Activated T-cell treated with anti-CD3 and anti-CD28 coated beads, Interleukin-2, amount 50 U/mL, for 1 hour (primary cell): ENCODE measurements around the gene ABHD15.
A peak's percentile ranks its signal among the peaks of the same experiment; 100 is the strongest.

Experiments used
- DNase-seq: peaks from one replicate; pipeline ENCODE4 v3.0.0-alpha.2; 2020

The ABHD15 gene

DNA sequence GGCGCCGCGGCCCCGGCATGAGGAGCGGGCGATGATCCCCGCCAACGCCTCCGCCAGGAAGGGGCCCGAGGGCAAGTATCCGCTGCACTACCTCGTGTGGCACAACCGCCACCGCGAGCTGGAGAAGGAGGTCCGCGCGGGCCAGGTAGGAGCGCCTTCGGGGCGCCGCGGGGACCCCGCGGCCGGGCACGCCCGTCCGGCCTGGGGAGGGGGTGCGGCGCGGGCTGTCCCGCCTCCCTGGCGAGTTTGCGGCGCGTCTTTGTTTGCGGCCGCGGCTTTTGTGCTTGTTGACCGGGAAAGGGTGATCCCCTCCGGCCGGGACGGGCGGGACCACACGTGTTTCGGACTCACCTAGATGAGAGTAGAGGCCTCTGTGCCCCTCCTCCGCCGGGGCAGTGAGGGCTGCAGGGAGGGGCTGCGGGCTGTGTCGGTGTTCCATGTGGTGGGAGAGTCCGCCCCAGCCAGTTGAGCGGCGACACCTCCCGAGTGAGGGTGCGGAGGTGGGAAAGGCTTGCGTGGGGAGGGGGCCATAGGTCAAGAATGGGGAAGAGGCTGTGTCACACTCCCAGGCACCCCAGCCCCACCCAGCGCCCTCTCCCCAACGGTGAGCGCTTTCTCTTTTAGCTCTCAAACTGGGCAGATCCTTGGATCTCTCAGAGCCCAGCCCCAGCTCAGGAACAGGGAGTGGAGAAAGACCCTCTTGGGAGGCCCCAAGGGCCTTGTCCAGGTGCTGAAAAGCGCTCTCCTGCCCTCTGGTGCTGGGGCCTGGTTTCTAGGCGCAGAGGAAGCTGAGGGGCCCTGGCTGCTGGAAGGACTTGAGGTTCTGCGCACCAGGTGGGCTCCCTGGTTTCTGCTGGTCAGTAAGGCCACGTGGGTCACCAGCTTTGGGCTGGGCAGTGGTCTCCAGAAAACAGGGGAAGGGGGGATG is 27.0 kb upstream of the ABHD15 start:
- DNase-seq, result peak; percentile 47

DNA sequence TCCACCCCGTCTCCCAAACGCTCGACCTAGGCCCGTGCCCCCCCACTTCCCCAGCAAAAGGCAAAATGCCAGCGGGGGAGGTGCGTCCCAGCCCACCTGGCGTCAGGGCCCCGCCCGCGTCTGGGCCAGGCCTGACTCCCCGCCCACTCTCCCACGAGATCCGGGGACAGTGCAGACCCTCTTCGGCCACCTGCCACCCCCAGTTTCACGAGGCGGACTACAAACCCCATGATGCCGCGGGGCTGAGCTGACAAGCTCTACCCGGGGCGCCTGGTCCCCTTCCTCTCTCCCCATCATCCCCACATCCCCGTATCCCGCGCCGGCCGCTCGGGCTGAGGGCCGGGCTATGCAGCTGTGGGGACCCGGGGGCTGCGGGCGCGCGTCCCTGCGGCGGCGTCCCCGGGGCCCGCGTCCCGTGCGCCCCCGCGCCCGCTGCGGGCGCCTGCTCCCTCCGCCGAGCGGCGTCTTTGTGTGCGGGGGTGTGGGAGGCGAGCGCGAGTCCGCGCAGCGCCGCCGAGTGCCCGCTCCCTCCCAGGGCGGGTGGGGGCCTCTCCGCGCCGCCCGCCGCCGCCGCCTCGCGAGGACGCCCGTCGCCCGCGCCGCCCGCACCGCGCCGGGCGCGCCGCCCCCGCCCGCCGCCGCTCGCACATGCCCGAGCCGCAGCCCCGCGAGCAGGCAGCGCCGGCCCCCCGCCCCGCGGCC is 26.2 kb upstream of the ABHD15 start, which contains the start of gene ANKRD13B:
ANKRD13B (plus strand) TSS at position 283 of the 702 bp plus-strand sequence. CDS start 490 bp downstream, outside the sequence.
- peak; percentile 56 for DNase-seq

DNA sequence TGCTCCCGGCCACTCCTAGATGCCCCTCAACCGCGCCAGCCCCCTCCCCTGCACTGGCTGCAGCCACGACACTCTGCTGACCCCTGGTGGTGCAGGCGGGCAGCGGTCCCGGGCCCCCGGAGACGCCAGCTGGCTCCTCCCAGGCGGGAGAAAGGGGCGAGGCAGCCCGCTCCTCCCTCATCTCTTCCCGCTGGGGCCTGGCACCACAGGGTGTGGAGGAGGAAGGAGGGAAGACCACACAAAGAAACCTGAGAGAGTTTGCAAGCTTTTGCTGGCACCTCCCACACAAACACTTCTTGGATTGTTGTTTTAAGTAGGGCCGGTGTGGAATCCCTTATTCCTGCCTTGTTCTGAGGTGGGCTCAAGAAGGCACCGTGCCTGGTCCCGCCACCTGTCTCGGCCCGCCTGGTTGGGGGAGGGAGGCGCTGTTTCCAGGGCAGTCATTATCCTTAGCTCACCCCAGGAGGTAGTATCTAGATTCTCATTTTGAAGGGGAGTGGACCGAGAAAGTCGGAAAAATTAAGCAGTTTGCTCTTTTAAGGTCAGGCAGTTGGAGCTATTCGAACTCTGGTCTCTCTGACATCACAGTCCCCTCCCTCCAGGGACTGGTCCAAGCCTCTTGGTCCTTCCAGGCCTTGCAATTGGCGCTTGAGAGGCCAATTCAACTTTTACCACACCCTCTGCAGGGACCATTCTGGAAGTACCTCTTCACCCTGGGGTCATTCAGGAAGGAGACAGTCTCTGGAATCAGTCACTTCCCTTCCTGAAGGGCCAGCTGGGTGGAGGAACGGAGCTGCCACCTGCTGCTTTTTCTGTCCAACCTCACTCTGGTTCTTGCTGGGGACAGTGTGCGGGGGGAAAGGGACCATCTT is 25.1 kb upstream of the ABHD15 start:
- DNase-seq, result peak; percentile 83

DNA sequence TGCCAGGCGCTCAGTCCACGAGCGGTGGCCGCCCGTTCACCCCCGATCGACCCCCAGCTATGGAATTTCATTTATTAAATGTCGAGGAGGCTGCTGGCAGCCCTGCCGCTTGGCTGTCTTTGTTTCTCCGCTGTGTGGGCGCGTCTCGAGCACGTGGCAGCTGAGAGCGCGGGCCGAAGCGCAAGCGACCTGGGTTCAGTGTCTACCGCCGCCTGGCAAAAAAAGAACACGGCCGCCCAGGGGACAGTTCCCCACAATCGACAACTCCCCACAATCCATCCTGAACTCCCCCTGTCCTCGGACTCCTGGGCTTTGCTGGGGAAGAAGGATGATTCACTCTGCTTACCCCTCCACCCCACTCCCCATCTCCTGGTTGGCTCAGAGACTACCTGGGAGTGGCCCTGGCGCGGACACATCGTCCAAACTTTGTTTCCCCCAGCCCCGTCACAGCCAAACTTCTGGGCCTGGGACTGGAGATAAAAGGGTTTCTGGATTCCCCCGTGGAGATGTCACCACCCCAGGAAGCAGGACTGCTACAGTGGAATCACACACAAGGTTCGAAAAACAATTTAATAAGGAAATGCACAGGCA is 24.4 kb upstream of the ABHD15 start:
- DNase-seq, result no peak

DNA sequence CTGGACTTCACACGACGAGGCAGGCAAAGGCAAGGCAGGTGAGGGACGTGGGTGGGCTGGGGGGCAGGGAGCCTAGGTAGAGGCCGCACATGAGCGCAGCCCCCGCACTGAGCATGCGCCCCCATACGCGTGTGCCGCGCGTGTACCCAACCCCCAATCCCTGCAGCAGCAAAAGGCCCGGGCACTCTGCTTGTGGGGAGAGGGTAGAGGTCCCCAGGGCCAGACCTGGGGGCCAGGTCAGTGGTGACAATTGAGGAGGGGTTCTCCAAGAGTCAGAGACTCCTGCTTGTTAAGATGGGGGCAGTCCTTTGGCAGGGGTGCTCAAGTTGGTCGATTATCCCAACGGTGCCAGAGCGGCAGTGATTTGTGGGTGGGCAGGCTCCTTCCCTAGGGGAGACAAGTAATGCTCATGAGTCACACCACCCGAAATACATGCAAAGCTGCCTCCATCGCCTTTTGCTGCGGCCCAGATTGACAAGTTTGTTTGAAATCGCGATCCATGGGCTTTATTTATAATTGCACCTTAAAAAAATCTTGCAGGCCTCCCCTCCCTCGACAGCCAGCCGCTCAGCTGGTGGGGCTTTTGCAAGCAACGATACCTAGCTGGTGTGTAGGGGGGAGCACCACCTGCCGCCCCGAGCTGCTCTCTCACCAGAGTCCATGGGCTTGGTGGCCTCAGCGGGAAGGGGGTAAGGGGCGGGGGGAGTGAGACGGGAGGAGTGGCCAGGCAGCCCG is 23.7 kb upstream of the ABHD15 start:
- peak; percentile 45 for DNase-seq

DNA sequence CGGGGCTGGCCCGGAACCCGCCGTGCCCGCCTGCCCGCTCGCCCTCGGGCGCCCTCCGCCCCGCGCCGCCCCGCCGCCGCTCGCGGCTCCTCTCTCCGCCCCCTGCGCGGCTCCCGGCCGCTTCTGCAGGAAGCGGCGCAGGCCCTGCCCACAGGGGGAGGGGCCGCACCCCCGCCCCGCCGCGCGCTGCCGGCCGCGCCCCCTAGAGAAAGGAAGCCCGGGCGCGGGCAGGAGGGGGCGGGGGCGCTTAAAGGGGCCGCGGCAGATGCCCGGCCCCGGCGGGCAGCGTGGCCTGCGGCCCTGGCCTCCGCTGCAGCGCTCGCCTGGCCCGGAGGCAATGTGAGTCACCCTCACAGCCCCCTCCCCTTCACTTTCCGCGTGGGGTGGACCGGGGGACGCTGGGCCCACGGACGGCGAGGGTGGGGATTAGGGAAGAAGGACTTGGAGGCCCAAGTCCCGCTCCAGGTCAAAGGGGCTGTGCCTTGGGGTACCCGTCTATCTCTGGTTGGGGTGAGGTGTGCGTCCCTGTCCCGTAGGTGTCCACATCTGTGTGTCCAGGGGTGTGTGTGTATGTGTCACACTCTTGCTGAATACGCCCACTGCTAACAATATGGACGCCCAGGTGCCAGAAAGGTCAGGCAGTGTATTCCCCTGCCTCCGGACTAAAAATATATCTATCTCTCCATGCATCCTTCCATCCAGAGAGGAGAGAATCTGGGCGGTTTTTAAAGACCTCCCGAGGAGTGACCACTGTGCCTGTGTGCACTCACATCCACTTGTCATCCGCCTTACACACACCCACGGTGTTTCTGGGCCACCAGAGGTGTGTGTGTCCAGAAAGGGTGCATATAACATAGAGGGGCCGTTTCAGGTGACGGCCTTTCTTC is 22.9 kb upstream of the ABHD15 start, which contains the start of gene GIT1:
GIT1 (minus strand) TSS at position 125 of the 887 bp plus-strand sequence. CDS start 270 bp downstream, outside the sequence.
- peak; percentile 86 for DNase-seq

DNA sequence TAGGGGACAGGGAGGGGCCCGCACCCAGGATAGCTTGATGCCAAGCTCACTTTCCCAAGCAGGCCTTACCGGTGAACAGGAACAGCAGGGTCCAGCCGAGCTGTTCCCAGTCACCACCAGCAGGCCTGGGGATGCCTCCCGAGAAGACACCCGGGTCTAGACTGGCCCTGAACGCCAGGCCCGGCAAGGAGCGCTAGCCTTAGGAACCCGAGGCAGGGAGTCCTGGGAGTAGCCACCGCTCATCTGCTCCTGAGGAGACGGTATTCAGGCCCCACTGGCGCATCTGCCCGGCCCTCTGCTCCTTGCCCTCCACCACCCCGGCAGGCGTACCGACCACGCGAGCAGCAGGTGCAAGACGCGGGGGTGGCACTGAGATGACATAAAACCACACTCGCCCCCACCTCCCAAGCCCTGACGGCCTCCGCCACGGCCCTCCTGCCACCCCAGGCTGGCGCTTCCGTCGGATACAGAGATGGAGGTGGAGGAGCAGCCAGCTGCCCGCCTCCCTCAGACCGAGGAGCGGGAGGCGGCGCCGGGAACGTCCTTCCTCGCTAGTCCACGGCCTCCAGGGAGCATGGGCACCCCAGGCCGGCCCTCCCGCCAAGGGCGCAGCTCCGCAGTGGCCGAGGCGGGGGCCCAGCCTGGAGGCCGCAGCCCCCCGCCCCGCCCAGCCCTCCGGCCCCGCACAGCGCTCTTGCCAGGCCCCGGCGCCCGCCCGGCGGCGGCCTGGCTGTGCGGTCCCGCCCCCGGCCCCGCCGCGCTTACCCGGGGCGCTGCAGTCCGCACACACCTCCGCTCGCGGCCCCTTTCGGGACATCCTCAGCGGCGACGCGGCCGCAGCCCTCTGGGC is 21.9 kb upstream of the ABHD15 start:
- DNase-seq, result peak; percentile 57

DNA sequence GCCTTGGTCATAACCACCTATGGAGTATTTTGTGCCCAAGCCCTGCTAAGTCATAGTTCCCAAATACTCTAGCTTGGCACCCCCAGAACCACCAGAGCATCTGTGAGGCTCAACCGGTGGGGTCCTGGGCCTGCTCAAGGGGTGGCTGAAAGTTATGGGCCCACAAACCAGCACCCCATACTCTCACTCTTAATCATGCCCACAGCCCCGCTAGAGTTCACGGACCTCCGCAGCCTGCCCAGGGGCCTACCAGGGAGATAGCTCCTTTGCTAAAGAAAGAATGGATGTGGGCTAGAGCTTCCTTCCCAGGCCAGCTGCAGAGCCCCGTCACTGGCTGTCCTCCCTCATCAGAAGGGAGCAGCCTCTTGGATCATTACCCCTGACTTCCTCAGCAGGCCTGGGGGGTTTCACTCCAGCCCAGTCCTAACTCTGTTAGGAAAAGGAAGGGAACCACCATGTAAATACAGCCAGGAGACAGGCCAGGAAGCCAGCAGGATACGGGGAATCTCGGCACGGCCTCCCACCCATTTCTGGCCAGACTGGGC is 21.3 kb upstream of the ABHD15 start:
- no peak for DNase-seq

DNA sequence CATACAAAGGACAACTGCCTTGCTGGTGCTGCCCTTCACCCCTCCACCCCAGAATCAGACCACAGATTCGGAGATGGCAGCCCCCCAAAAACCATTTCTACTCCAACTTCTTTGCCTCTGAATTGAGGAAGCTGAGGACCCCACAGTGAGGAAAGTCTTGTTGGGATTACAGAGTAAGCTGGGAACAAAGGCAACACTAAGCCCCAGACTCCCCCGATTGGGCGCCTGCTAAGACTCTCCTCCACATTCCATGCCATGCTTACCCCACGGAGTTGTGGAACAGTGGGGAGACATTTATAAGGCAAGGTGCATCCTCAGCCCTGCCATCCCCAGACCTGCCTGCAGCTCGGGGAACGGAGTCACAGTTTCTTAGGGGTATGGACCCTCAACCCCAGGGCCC is 20.8 kb upstream of the ABHD15 start:
- DNase-seq, result no peak

DNA sequence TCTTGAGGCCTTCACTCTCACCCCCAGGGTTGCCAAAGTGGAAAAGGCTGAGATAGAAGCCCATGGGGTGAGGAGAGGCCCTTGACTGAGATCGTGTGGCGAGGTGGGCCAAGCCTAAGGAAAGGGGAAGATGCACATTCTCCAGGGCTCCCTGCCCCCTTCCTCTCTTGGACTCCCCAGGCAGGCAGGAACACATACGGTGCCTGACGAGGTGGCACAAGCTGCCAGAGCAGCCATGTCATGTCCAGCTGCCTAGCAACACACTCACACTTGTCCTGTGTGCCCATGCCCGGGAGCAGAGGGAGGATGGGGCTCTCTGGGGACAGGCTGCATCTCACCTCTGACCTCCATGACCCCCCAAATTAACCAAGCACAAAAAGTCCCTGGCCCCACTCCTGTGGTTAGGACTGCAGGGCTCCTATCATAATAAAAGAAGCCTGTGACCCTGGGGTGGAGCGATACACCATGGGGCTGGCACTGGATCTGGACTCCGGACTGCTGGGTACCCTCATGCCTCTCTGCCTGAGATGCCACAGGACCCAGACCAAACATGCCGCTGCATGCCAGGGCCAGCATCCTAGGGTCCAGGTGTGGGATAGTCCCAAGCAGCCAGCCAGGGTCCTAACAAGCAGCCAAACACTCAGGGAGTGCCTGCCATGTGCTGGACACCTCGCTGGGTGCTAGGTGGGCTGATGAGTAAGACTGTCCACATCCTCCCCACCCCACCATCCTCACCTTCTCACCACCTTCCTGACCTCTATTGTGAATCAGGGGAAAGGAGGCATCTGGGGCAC is 20.0 kb upstream of the ABHD15 start:
- DNase-seq, result peak; percentile 14

DNA sequence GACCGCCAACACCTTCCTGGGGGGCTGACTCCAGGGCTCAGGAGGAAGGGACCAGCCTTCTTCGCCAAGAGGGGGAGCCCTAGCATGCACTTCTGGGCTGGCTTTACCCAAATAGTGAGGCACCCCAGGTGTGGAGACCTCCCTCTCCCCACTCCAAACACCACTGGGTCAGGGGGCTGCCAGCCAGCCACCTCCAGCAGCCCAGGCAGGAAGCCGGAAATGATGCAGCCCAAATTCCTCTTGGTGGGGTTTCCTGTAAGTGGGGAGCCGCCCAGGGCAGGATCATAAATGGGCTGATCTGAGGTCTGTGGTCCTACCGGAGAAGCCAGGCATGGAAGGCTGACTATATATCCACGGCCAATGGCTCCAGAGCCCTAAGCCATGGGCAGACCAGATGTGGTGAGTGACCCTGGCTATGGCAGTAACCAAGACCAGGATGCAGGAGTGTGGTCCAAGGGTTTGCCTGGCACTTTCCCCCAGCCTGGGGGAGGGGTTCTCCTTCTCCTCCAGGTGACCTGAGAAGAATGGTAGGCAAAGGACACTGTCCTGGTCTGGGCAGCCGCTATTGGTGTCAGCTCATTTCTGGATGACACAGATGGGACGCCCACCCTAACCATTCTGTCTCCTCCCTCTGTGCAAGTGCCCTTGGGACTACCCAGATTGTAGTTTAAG is 18.4 kb upstream of the ABHD15 start:
- peak; percentile 50 for DNase-seq

DNA sequence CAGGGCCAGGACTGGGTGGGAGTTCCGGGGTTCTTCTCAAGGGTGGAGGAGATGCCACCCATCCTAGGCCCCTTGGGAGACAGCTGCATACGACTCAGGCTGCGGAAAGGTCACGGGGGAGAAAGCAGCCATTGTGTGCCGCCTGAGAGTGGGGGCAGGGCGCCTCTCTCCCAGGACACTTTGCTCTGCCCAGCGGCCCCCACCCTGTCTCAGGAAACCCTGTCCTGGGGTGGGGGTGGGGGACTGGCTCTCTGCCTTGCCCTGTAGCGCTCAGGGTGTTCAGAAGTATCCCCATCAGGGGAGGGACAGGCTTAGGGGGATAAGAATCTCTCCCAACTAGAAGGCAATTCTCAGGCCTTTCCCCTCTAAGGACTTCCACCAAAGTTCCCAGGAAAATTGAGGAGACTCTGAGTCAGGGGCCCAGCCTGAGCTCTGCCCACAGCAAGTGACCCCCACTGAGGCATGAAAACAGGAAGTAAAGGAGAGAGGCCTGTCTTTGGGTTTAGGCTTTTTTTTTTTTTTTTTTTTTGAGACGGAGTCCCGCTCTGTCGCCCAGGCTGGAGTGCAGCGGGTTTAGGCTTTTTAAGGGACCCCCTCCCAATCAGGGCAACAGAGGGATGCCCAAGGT is 17.7 kb upstream of the ABHD15 start:
- peak; percentile 17 for DNase-seq

DNA sequence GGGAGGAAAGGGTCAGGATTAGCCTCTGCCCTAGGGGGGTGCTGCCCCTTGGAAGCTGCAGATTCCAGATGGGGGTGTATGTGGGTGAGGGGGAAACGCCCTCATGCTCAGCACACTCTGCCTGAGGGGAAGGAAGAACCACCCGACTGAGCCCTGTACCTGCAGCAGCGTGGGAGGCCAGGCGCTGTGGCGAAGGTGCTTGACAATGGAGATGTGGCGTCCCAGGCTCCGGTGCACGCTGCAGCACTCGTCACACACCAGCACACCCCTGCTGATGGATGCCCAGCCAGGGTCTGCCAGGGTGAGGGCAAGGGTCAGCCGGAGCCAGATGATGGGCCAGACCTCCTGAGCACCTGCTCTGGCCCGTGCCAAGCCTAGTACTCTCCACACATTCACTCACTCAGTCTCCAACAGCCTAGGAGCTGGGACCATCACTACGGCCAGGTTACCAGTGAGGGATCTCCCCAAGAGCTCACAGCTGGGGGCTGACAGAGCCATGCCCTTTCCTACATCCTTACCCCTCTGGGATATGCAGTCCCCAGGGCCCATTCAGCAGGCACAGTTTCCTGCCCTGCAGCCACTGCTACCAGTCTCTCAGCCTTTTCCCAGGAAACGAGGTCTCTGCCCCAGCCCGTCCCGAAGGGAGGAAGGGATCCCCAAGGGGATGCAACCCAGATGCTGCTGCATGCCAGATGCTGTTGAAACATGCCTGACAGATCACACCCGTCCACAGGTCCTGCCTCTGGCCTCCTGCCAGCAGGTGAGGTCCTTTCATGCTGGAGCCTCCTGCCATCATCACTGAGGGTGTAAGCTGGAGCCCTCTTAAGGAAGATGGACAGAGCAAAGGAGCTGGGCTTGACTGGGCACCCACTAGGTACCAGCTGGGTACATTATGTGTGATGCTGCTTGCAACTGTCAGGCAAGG is 16.7 kb upstream of the ABHD15 start:
- DNase-seq, result no peak

DNA sequence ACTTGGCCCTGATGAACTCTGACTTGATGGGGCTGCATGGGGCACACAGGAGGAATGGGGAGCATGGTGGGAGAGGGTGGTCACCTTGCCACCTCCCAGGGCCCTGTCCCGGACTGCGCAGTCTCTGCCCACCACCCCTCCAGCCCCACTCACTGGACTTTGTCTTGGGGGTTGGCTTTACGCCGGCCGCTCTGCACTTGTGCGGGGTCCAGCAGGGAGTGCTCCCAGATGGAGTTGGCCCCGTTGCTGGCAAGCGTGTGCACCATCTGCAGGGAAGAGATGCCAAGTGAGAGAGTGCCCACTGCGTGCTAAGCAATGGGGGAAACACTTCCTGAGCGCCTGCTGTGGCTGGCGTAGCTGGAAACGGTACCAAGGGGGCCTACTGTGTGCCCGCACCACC is 15.9 kb upstream of the ABHD15 start:
- DNase-seq, result no peak

DNA sequence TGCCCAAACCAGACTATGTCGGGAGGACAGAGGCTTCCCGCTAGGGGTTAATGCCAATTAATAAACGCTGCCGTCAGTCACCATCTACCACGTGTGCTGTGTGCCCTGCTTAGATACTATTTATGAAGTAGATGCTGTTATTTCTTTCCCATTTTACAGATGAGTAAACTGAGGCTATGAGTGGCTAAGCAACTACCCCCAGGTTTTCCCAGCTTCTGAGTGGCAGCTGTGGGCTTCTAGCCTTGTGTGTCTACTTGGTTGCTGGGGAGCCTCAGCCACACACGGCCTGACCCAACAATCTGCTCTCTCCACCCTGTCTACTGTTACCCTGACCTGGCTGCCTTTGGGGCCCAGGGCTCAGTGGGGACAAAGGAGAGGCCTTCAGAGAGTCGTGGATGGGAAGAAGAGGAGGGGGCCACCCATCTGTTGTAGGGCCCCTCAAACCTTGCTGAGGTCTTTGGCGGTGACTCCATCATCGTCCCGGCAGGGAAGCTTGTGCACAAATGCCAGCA is 15.5 kb upstream of the ABHD15 start:
- DNase-seq, result no peak
